Fibroblast of skin of right quadriceps (primary cell): ENCODE data around the gene SAP25.
A peak's percentile ranks its signal among the peaks of the same experiment; 100 is the strongest.

Source experiments
- DNase-seq: peaks from one replicate; pipeline ENCODE4 v3.0.0-alpha.2; 2013

SAP25 gene

DNA sequence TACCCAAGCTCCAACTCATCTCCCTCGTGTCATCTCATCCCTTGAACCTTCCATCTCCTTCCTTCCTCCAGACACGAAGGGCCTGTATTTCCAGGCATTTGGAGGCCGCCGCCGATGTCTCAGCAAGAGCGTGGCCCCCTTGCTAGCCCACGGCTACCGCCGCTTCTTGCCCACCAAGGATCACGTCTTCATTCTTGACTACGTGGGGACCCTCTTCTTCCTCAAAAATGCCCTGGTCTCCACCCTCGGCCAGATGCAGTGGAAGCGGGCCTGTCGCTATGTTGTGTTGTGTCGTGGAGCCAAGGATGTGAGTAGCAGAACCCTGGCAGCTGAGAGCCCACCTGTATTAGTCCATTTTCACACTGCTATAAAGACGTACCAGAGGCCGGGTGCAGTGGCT is 17.9 kb upstream of the SAP25 start:
- no peak for DNase-seq

DNA sequence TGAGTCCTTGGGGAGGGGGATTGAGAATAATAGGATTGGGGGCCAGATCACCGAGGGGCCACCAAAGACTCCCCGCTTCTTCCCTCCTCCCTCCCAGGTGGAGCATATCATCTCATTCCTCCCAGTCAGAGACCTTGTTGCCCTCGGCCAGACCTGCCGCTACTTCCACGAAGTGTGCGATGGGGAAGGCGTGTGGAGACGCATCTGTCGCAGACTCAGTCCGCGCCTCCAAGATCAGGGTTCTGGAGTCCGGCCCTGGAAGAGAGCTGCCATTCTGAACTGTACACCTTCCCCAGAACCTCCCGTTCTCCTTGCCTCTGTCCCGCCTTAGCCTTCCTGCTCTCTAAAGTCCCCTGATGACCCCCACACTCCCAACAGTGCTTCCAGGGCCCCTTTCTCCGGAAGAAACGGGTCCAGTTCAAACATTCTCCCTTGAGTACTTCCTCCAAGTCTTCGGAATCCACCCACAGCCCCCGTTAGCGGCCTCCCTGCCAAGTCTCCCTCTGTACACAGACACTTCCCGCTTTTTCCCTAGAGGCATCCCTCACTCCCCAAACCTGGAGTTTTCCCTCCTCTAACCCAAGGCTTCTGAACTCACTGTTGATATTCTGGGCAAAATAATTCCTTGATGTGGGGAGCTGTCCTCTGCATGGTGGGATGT is 16.5 kb upstream of the SAP25 start:
- no peak for DNase-seq

DNA sequence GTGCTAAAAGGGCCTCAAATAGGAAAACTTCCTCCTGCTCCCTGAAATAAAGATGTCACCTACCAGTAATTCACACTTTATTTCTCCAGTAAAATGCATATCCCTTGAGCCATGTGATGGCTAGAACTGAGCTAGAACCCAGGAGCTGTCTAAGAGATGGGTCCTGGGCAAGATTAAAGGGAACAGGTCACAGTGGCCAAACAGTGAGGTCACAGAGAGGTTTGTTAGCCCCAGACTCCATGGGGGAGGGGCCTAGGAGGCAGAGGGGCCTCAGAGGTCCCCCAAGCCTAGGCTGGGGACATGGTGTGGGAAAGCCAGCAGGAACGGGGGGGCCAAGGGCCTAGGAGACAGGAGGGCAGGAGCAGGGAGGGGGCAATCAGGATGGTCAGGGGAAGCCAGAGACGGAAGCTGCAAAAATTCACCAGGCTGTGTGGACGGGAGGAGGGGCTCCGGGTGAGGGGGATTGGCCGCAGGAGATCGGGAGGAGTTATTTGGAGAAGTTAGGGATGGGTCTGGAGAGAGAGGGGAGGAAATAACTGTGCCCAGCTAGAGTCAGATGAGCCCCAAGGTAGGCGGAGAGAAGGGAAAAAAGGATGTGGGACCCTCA is 15.7 kb upstream of the SAP25 start:
- no peak for DNase-seq

DNA sequence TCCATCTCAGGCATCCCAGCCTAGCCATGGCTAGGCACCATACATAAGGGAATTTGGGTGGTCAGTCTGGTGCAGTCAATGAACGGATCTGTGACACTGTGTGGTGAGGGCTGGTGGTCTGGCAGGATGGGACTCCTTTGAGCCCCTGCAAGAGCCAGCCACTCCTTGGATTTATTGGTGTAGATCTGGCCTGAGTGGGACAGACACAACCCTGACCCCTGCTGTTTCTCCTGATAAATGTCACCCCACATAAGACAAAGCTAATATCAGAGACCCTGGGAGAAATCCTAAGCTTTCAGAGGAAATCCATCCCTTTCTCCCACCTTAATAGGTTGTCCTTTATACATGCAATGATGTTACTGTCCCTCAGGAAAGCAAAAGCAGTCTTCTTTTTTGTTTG is 14.7 kb upstream of the SAP25 start:
- no peak for DNase-seq

DNA sequence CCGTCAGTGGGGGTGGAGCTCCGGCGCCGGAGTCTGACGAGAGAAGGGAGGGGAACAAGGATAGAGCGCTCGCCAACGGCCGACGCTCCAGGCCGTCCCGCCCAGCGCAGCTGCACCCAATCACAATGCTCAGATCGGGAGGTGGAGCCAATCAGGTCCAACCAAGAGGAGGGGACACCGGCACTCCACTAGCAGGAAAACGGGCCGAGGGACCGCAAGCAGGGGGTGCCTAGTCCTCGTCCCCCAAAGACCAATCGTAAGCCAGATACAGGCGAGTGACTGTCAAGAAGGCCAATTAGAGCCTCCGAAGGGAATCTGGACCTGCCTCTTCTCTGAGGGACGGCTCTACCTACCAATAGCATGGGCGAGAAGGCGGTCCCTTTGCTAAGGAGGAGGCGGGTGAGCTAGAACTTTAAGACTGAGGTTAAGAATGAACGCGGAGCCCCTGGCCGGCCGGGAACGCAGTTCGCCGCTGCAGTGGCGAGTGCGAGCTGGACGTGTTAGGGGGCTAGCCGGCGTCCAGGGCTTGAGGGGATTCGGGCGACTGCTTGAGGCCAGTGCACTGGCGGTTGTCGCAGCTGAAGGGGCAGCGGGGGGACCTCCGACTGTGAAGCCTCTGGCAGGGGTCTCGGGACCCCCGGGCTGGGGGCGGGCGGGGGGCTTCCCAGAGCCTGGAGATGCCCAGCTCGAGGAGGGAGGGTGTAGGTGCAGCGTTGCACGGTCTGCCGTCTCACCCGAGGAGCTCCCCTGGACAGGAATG is 12.7 kb upstream of the SAP25 start, which contains the start of gene FBXO24:
TSS of gene FBXO24 (plus strand) at position 63 of the 760 bp plus-strand sequence. CDS start at position 361, 298 bp downstream.
- peak; percentile 100 for DNase-seq

DNA sequence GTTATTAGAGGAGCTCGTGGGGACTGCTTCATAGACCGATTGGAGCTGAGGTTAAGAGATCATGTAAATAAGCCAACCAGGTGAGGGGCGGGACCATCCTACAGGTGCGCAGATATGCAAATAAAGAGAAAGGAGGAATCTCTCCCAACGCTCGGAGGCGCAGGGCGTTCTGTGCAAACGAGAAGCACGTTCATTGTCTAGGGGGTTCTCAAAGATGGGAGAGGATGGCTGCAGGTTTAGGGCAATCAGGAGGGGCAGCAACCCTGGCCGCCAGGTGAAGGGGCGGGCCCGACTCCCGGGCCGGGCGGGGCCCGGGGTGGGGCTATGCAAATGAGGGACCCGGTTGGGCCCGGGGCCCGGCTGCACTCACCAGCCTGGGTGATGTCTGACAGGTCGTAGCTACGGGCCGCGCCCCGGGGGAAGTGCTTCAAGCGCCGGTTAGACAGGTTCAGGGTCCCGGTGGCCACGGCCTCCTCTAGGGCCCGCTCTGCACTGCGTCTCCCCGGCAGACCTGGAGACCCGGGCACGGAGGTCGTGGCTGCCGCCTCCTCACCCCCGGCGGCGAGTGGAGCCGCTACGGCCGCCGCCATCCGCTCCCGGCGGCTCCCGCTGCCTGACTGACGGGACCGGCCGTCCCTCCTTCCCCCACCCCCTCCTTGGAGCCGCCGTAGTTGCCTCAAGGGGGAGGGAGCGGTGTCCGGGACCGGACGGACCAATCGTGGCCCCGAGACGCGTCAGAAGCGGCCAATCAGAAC is 12.0 kb upstream of the SAP25 start, which contains the start of gene LRCH4:
TSS of gene LRCH4 (minus strand) at position 619 of the 755 bp plus-strand sequence. CDS start at position 590, 29 bp downstream.
- DNase-seq: no peak

DNA sequence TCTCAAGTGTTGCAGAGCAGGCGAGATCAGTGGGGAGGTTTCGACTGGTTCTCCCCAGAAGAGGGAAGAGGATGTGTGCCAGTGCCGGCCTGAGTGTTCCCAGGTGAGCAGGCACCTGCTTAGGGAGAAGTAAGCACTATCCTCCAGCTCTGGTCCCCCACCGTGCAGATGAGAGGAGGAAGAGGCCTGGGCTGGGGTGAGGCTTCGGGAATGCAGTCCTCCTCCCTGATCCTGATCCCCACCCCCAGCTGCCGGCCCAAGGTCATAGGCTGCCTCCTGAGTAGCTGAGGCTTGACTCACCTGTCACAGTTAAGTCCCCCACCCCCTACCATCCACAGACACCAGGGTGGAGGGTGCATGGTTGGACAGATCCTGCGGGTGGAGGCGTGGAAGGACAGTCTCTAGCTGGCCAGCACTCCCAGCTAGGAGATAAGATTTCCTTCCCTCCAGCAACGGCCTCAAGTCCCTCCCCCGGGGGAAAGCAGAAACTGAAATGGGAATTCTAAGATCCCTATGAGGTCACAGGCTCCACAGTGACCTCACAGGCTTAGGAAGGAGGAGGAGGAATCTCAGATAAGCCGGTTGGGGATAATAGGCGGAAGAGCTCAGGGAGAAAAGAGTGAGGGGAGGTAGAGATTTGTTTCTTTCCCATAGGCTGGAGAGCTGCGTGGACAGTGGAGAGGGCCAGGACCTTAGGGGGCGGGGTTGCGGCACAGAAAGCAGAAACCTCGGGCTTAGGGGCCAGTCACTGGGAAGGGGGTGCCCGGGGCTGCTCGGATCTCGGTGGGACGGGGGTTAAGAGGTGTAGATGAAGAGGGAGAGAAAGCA is 11.2 kb upstream of the SAP25 start:
- DNase-seq: peak; percentile 59

DNA sequence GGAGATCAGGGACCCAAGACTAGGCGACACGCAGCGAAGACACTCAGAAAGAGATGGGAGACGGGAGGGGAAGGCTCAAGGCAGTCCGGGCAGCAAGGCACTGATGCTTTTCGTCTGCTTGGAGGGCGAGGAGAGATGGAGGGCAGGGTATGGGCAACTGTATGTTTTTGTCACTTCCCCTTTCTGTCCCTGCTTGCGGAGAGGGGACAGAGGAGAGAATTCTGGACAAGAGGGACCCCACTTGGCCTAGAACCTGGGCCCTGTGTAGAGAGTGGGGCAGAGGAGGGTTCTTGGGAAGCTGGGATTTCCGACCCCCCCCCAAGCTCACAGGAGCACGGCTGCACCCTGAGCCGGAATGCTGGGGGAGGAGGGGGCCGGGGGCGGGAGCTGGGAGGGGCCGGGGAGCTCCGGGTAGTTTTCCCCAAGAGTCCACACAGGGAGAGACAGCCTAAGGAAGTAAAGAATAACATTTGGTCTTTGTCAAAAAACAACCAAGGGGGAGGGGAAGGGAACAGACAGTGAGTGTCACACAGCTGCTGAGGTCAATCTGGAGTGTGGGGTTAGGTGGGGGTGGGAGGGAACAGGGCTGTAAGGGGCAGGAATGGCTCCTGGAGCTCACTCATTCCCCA is 10.5 kb upstream of the SAP25 start:
- DNase-seq: no peak

DNA sequence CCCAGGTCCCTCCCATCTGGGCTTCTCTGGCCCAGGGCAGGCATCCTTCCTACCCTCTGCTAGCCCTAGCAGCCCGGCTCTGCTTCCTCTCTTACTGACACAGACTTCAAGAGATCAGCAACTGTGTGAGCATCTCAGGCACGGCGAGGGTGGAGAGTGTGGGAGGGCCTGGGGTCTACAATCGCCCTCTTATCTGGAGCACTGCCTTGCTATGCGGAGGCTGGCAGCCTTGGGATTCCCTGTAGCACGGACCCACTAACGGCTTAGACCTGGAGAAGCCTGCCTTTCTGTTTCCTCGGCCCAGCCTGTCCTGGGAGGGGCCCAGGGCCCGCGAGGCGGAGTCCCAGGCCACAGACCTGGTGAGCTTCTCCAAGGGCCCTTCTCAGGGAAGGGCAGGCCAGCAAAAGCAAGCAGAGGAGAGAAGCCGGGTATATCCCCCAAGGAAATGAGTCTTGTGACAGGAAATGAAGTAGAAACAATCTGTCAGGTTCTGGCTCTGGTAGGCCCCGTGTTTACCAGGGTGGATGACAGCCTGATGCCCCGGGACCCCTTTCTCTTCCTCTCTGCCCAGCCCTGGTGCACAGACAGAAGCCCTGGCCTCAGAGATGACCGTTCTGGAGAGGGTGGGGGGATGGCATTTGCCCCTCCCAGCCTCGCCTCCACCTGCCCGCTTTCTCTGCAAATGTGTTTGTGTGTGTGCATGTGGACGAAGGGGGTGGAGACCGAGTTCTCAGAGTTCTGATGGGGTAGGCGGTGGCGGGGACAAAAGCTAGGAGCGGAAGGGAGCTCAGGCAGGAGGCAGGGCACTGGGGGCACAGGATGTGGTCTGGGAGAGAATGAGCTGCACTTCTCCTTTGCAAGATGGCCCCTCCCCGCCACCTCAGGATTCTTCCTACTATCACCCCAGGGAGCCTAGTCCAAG is 9.7 kb upstream of the SAP25 start:
- no peak for DNase-seq

DNA sequence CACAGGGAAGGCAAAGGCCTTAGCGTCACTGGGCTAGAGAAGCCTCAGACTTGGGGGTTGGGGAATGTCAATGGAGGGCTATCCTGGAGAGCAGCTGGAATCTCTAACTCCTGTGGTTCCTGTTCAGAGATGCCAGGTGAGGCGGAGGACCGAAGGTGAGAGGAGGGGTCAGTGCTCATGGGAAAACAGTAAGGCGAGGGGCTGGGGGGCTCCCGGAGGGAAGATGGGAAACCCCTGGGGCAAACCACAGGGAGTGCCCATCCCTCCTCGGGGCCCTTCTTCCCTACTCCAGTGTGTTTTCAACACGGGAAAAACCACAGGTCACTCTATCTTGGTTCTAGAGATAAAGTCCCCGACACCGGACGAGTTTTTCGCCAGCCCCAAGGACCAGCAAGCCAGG is 8.9 kb upstream of the SAP25 start:
- no peak for DNase-seq

DNA sequence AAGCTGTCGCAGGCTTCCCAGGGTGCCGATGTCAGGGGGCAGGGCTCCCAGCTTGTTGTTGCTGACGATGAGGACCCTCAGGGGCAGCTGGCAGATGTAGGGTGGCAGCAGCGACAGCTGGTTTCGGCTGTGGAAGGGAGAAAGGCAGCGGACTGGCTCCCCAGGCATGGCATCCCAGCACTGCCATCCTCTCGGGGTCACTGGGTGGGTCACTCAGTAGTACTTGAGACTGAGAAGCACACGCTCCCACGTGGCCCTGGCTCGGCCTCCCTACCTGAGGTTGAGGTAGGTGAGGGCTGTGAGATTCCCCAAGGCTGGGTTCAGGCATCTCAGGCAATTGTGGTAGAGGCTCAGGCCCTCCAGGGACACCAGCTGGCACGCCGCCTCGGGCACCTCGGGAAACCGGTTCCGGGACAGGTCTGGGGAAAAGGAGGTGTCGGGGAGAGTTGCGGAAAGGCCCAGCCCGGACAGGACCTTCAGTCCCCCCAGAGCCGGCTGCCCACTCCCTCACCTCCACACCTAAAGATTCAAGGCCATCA is 8.4 kb upstream of the SAP25 start:
- DNase-seq: no peak

DNA sequence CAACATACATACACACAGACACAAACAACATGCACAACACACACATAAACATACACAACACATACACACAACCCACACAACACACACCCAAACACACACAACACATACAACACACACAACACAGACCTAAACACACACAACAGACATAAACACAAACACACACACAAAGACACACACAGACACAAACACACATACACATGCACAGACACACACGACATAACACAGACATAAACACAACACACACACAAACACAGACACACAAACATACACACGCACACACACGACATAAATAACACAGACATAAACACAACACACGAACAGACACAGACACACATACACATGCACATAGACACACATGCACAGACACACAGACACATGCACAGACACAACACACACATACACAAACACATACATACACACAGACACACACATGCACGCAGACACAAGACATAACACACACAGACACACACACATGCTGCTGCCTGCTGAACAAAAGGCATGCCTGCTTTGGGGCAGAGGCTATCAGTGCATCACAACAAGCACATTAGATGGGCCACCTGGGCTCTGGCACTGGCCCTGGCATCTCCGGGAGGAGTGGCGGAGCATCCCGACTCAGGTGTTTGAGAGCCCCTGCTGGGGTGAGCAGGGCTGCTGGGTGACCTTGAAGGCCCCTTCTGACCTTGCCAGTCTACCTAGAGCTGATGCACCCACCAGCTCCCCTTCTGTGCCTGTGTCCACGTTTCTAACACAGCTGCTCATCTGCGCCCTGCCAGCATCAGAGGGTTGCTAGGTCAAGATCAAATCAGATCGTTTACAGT is 7.0 kb upstream of the SAP25 start:
- DNase-seq: no peak

DNA sequence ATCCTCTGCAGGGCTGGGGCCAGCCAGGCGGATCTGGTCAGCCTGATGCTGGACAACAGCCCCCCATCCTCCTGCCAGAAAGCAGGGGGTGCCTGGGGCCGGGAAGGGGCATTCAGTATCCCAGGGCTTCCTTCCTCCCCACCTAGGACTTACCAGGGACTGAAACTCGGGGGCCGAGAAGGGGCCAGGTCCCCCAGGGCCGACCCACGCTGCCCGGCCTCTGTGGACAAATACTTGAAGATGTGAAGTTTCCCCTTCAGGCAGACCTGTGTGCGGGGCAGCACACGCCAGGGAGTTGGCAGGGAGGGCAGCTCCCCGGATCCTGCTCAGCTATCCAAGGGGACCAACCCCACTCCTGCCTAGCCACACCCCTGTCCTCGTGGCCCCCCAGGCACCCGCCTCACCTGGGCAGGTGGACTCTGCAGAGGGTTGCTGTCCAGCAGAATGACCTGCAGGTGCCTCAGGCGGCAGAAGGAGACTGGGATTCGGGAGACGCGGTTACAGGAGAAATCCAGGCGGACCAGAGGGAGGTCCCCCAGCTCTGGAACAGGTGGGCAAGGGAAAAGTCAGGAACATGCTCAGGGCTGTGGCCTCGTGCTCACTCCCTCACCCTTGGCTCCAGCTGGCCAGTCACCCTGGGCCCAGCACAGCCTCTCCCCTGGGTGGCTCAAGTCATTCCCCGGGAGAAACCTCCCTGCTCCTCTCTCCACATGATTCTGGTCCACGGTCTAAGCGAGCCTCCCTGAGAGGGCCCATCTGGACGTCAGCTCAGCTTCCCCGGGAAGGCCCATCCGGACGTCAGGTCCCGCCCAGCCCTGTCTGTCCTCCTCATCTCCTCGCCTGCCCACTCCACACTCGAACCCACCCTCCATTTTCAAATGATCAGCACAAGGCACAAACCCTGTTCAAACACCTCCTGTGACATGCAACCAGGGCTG is 4.8 kb upstream of the SAP25 start:
- DNase-seq: no peak

DNA sequence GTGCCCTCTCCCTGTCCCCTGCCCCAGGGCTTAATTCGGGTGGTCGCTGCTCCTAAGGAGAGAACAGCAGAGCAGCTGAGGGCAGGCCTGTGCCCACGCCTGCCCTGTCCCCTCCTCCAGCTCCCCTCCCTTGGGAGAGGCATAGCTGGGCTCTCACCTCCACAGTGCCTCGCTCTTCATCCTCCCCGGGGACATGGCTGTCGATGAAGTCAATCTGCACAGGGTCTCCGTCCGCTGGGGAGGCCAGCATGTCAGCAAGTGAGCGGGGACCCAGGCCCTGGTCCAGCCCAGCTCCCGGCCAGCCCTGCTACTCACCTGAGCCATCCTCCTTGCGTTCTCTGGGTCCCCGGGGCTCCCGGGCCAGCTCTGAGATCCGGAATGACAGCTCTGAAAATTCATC is 3.8 kb upstream of the SAP25 start:
- DNase-seq: no peak

DNA sequence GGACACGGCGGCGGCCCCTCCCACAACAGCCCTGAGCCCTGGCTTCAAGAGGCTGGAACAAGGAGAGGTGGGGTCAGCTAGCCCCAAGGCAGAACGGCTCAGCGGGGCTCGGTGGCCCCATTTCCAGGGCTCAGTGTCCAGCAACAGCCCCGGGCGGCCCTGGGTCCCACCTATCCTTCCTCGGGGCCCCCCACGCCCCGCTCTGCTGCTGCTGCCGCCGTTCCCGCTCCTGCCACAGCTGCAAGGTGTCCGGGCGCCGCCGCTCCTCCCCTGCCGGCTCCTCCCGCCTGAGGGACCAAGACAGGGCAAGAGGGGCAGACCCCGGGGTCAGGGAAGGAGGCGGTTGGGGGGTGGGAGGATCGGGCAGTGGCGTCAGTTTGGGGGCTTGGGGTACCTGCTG is 3.4 kb upstream of the SAP25 start:
- DNase-seq: no peak

DNA sequence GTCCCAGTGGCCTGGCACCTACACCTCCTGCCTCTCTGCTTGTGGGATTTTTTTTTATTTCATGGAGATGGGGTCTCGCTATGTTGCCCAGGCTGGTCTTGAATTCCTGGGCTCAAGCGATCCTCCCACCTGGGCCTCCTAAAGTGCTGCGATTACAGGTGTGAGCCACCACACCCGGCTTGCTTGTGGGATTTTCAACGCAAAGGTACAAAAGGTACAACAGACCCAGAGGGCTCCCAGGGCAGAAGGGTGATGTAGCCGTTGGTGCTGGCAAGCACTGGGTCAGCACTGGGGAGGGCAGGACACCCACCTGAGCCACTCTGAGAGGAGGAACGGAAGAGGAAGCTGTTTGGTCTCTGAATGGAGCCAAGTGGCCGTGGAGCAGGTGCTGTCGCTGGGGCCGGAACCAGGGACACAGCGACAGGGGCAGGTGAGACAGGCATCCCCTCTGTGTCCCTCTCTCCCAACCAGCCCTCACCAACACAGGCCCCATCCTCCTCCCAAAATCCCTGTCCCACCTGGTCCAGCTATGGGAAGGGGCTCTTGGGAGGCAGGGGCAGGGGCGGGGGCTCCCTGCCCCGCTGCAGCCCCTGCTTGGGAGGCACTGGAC is 2.8 kb upstream of the SAP25 start:
- no peak for DNase-seq

DNA sequence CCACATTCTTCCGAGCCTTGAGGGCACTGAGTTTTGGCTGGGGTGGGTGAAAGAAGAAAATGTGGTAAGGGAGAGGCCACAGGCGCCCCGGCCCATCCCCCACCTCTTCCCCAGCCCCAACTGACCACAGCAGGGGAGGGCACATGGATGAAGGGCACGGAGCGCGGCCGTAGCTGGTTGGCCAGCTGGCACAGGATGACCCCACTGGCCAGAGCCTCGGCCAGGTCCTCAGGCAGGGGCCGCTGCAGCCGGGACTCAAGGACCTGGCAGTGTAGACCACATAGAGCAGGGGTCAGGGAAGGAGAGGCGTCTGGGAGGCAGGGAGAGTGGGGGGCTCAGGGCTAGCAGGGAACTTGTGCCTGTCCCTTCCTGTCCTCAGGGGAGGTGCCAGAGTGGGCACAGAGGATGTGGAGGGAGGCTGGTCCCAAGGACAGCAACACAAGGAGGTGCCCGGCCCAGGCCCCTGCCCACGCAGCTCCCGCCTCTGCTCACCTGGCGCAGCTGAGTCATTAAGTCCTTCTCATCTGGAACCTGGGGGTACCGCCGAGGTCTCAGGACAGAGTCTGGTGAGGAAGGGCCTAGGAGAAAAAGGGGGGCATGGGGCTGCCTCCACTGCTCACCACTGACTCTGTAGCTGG is 2.2 kb upstream of the SAP25 start:
- DNase-seq: no peak
